H1 (cell line): ENCODE results near the gene GRP. TPM values are rescaled to one million over a fixed set of nuclear protein-coding genes. Genes with fewer than 3 reads are reported as not detected.

ENCODE experiments used
- CTCF ChIP-seq, 3 experiments: IDR thresholded peaks; 1 replicate in 2 of 3; 2 replicates in 1 of 3; pipeline versions ENCODE4 v1.5.1 to v1.6.1; 2011; ENCODE audit warnings: low read length in 3 of 3, mild to moderate bottlenecking in 3 of 3, inconsistent platforms in 2 of 3, low read depth in 1 of 3, moderate library complexity in 1 of 3; ENCODE audit not compliant: insufficient read depth in 1 of 3; ENCODE audit errors: control extremely low read depth in 1 of 3
- E2F6 ChIP-seq: IDR thresholded peaks from 2 replicates; pipeline ENCODE4 v1.6.1; 2012; ENCODE audit warnings: inconsistent platforms
- EZH2 ChIP-seq: fragments of 200-600 bp; sonication (generic); IDR thresholded peaks from 2 replicates; pipeline ENCODE4 v1.7.1; 2012; ENCODE audit warnings: low read depth, mild to moderate bottlenecking, moderate library complexity, low read length, inconsistent platforms; ENCODE audit not compliant: severe bottlenecking
- RAD21 ChIP-seq, 2 experiments: IDR thresholded peaks in 1 of 2; conservative IDR thresholded peaks in 1 of 2; 2 replicates each; pipeline ENCODE4 v1.6.1; 2011; ENCODE audit warnings: low read depth in 2 of 2, low read length in 2 of 2, improper control_type of control experiment in 1 of 2, inconsistent platforms in 1 of 2, mild to moderate bottlenecking in 1 of 2, moderate library complexity in 1 of 2
- SIX5 ChIP-seq: IDR thresholded peaks from 2 replicates; pipeline ENCODE4 v1.6.1; 2011; ENCODE audit warnings: mild to moderate bottlenecking, low read depth, low read length
- TCF12 ChIP-seq: IDR thresholded peaks from 2 replicates; pipeline ENCODE4 v1.6.1; 2011; ENCODE audit warnings: low read depth, mild to moderate bottlenecking, low read length
- polyA plus RNA-seq, 7 experiments: library from polyadenylated mRNA; depleted of rRNA in 3 of 7; stranded (reverse) in 5 of 7; unstranded in 2 of 7; fragments of >200 nt in 5 of 7; fragments of 200-250 nt in 2 of 7; gene quantifications; 1 replicate in 5 of 7; 2 replicates in 1 of 7; 4 replicates in 1 of 7; pipeline versions ENCODE4 v1.2.1 to v1.2.3, GENCODE V29; 2011 to 2013; ENCODE audit warnings: missing spikeins in 2 of 7, mixed read lengths in 2 of 7
- total RNA-seq: library from RNA; stranded (reverse); fragmentation: NEBNext Ultra II Directional; extraction: Animal tissue kit (Norgen Biotek cat#: 25700); gene quantifications from 2 replicates; pipeline ENCODE4 v1.2.1, GENCODE V29; 2021

The GRP gene
- total and polyA plus RNA-seq, 2 of the 8 experiments (the other 6 are each of a cell fraction or from before 2014, with no cell fraction given) = not detected

GRCh38 chr18:59268721-59269562 lies 49.0 kb downstream of the GRP start (continued):
- TF ChIP-seq EZH2 = peak; percentile 61
- TF ChIP-seq E2F6 = 0 out of 2 replicates have a peak, but pooled peaks have one; percentile 5
- TF ChIP-seq TCF12 = no peak
- no peak for TF ChIP-seq SIX5
- peak in 2 of 3 experiments; percentile 52 to 92; a peak in 3 of 4 replicates for TF ChIP-seq CTCF (IDR thresholded peaks at IDR 0.05; ENCODE audit: control extremely low read depth in 1 of 3, insufficient read depth in 1 of 3, low read depth in 1 of 3, low read length in 3 of 3)
- TF ChIP-seq RAD21 (IDR thresholded peaks at IDR 0.05 in 1 of 2, conservative IDR thresholded peaks at IDR 0.05 in 1 of 2; ENCODE audit: low read depth in 2 of 2, low read length in 2 of 2) = peak in 1 of 2 experiments; percentile 47; a peak in 2 of 4 replicates
- TF ChIP-seq, all 59 proteins: peak for 10
